ENCODE results near the gene ZNF524.

The ZNF524 gene

DNA sequence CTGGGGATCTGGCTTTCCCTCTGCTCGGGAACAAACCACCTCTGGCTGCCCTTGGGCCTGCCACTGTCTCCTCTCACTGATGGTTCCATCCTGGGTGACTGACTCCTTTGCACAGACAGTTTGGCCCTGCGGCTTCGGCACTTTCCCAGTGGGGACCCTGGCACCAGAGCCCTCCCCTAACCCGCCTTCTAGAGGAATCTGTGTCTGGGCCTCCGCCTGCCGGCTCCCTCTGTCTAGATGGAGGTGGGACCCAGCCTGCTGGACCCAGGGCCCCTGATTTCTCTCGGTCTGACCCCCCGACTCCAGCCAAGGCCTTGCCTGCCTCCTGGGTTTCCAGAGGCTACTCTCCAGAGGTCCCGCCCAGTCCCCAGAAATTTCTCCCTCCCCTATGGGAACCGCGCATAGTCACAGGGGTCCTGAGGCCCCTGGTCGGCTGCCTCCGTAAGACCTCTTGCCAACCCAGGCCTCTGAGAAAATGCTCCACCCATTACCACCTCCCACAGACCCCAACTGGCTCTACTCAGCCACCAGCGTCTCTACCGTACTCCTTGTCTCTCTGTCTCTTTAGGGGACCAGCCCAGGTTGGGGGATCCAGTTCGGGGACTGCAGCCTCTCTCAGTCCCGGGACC lies 50.6 kb downstream of the ZNF524 start:
- TF ChIP-seq CTCF (IDR thresholded peaks at IDR 0.05; ENCODE audit: borderline replicate concordance, extremely low read depth, low read length, poor library complexity, severe bottlenecking) (no peak), EZH2 (IDR thresholded peaks at IDR 0.05; ENCODE audit: borderline replicate concordance, low read depth, low read length, severe bottlenecking) (no peak)
- Histone ChIP-seq H3K27me3 (ENCODE audit: insufficient read depth, low read length, poor library complexity) (no peaks in the 10 kb centered on the region), H3K79me2 (ENCODE audit: insufficient read depth, low read length) (peaks cover 37% of the 10 kb centered on the region), H3K36me3 (ENCODE audit: insufficient read depth, low read length) (peaks cover 12% of the 10 kb centered on the region), H3K4me1 (ENCODE audit: insufficient read depth, low read length) (peaks cover 48% of the 10 kb centered on the region), H3K9me3 (ENCODE audit: insufficient read depth, low read length, severe bottlenecking) (no peaks in the 10 kb centered on the region), H3K9ac (ENCODE audit: low read depth, low read length) (peak overlapping the region; percentile 8), H3K4me3 (ENCODE audit: low read depth in 1 of 2, low read length in 2 of 2) (no peak overlapping the region), H4K20me1 (ENCODE audit: insufficient read depth, low read length) (peaks cover 3% of the 10 kb centered on the region), H2AFZ (ENCODE audit: low read depth, low read length) (no peak overlapping the region), H3K27ac (ENCODE audit: low read length) (no peak overlapping the region), H3K4me2 (ENCODE audit: insufficient read depth, low read length) (no peak overlapping the region)
- no peak for ATAC-seq (ENCODE audit: insufficient read depth, low read depth)
- no peak for DNase-seq

DNA sequence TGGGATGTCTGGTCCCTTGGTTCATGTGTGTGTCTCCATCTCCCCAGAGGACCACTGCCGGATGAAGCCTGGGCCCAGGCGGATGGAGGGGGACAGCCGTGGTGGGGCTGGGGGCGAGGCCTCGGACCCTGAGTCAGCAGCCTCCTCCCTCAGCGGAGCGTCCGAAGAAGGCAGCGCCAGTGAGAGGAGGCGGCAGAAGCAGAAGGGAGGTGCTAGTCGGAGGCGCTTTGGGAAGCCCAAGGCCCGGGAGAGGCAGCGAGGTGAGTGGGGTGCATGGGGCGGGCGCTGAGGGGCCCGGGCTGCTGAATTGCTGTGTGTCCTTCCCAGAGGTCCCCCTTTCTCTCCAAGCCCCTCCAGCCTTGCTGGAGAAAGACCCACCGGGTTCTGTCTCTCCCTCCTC lies 51.1 kb downstream of the ZNF524 start:
- DNase-seq, result no peak
- Histone ChIP-seq H3K27ac (ENCODE audit: low read length) (no peak overlapping the region), H3K27me3 (ENCODE audit: insufficient read depth, low read length, poor library complexity) (no peaks in the 10 kb centered on the region), H3K36me3 (ENCODE audit: insufficient read depth, low read length) (peaks cover 16% of the 10 kb centered on the region), H3K4me1 (ENCODE audit: insufficient read depth, low read length) (peaks cover 53% of the 10 kb centered on the region), H3K4me2 (ENCODE audit: insufficient read depth, low read length) (no peak overlapping the region), H3K9ac (ENCODE audit: low read depth, low read length) (0 out of 2 replicates have a peak overlapping the region, but pooled peaks have one; percentile 8), H3K4me3 (ENCODE audit: low read depth in 1 of 2, low read length in 2 of 2) (no peak overlapping the region), H3K9me3 (ENCODE audit: insufficient read depth, low read length, severe bottlenecking) (no peaks in the 10 kb centered on the region), H3K79me2 (ENCODE audit: insufficient read depth, low read length) (peaks cover 41% of the 10 kb centered on the region), H4K20me1 (ENCODE audit: insufficient read depth, low read length) (peaks cover 8% of the 10 kb centered on the region), H2AFZ (ENCODE audit: low read depth, low read length) (no peak overlapping the region)
- TF ChIP-seq EZH2 (IDR thresholded peaks at IDR 0.05; ENCODE audit: borderline replicate concordance, low read depth, low read length, severe bottlenecking) (no peak), CTCF (IDR thresholded peaks at IDR 0.05; ENCODE audit: borderline replicate concordance, extremely low read depth, low read length, poor library complexity, severe bottlenecking) (no peak)
- no peak for ATAC-seq (ENCODE audit: insufficient read depth, low read depth)

DNA sequence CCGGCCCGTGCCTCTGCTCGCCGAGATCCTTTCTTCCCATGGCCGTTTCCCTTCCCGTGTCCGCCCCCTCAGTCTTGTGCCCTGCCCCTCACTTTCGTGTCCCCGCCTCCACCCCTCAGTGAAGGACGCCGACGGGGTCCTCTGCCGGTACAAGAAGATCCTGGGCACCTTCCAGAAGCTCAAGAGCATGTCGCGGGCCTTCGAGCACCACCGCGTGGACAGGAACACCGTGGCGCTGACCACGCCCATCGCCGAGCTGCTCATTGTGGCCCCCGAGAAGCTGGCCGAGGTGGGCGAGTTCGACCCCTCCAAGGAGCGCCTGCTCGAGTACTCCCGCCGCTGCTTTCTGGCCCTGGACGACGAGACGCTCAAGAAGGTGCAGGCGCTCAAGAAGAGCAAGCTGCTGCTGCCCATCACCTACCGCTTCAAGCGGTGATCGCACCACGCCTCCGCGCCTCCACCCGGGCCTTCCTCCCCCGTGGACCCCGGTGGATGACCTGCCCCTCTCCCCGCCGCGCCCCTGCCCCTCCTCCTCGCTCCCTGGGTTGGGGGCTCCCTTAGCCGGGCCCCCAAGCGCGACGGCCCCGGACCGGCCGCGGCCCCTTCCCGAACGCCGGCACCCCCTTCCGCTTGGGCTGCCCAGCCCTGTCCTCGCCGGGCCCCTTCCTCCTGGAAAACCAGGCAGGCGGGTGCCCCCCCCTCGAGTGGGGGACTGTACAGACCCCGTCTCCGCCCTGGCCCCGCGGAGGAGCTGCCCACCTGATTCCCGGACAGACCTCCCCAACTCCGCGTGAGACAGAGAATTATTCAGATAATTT lies 52.4 kb downstream of the ZNF524 start:
- TF ChIP-seq CTCF (IDR thresholded peaks at IDR 0.05; ENCODE audit: borderline replicate concordance, extremely low read depth, low read length, poor library complexity, severe bottlenecking) (no peak), EZH2 (IDR thresholded peaks at IDR 0.05; ENCODE audit: borderline replicate concordance, low read depth, low read length, severe bottlenecking) (no peak)
- ATAC-seq (ENCODE audit: insufficient read depth, low read depth), result no peak
- Histone ChIP-seq H4K20me1 (ENCODE audit: insufficient read depth, low read length) (peaks cover 21% of the 10 kb centered on the region), H3K27ac (ENCODE audit: low read length) (no peak overlapping the region; the same call in 1 of the 2 replicates), H2AFZ (ENCODE audit: low read depth, low read length) (no peak overlapping the region), H3K36me3 (ENCODE audit: insufficient read depth, low read length) (peaks cover 28% of the 10 kb centered on the region), H3K9me3 (ENCODE audit: insufficient read depth, low read length, severe bottlenecking) (no peaks in the 10 kb centered on the region), H3K4me3 (ENCODE audit: low read depth in 1 of 2, low read length in 2 of 2) (no peak overlapping the region; a peak in 2 of 4 replicates), H3K4me1 (ENCODE audit: insufficient read depth, low read length) (peaks cover 56% of the 10 kb centered on the region), H3K79me2 (ENCODE audit: insufficient read depth, low read length) (peaks cover 52% of the 10 kb centered on the region), H3K27me3 (ENCODE audit: insufficient read depth, low read length, poor library complexity) (no peaks in the 10 kb centered on the region), H3K4me2 (ENCODE audit: insufficient read depth, low read length) (peak overlapping the region; percentile 60), H3K9ac (ENCODE audit: low read depth, low read length) (peak overlapping the region; percentile 90)
- no peak for DNase-seq

Measured in DND-41 (cell line).